HEK293 (cell line): Measurements from ENCODE around the gene ACCSL.

Source experiments
- CTCF ChIP-seq: fragments of 450-650 bp; formaldehyde crosslinking; IDR thresholded peaks from 2 replicates; pipeline ENCODE4 v1.5.1; 2016; ENCODE audit warnings: missing biosample characterization, missing genetic modification characterization
- MZF1 ChIP-seq: fragments of 450-650 bp; formaldehyde crosslinking; IDR thresholded peaks from 2 replicates; pipeline ENCODE4 v1.5.1; 2017; ENCODE audit warnings: missing biosample characterization, missing genetic modification characterization, borderline replicate concordance
- TCF7L2 ChIP-seq: IDR thresholded peaks from 2 replicates; pipeline ENCODE4 v1.6.1; 2011; ENCODE audit warnings: low read depth, mild to moderate bottlenecking, inconsistent platforms, low read length, moderate library complexity, borderline replicate concordance
- ZBTB1 ChIP-seq: fragments of 450-650 bp; formaldehyde crosslinking; IDR thresholded peaks from 2 replicates; pipeline ENCODE4 v1.5.1; 2016; ENCODE audit warnings: missing biosample characterization, missing genetic modification characterization
- ZNF112 ChIP-seq: fragments of 450-650 bp; formaldehyde crosslinking; IDR thresholded peaks from 2 replicates; pipeline ENCODE4 v1.5.0; 2017; ENCODE audit warnings: missing biosample characterization, missing genetic modification characterization
- ZNF146 ChIP-seq: fragments of 450-650 bp; formaldehyde crosslinking; IDR thresholded peaks from 2 replicates; pipeline ENCODE4 v1.5.1; 2016; ENCODE audit warnings: missing biosample characterization, missing genetic modification characterization
- ZNF398 ChIP-seq: fragments of 450-650 bp; formaldehyde crosslinking; IDR thresholded peaks from 2 replicates; pipeline ENCODE4 v1.5.1; 2017; ENCODE audit warnings: missing biosample characterization, missing genetic modification characterization
- ZNF549 ChIP-seq: fragments of 450-650 bp; IDR thresholded peaks from 2 replicates; pipeline ENCODE4 v1.5.1; 2018; ENCODE audit warnings: missing biosample characterization, missing genetic modification characterization, mild to moderate bottlenecking, inconsistent platforms, moderate library complexity
- ZNF670 ChIP-seq: fragments of 450-650 bp; formaldehyde crosslinking; IDR thresholded peaks from 2 replicates; pipeline ENCODE4 v1.5.1; 2016; ENCODE audit warnings: missing biosample characterization, missing genetic modification characterization, low read depth
- ZNF837 ChIP-seq: fragments of 450-650 bp; formaldehyde crosslinking; IDR thresholded peaks from 2 replicates; pipeline ENCODE4 v1.5.1; 2016; ENCODE audit warnings: missing biosample characterization, missing genetic modification characterization
- TF ChIP-seq, protein P1 (sequence below): fragments of 450-650 bp; formaldehyde crosslinking; conservative IDR thresholded peaks from 2 replicates; pipeline ENCODE4 v1.5.1; 2016; ENCODE audit warnings: low read depth, missing biosample characterization, missing genetic modification characterization

GRCh38 chr11:44028816-44029506, 18.8 kb upstream of the ACCSL start:
- TF ChIP-seq CTCF (no peak), ZNF112 (tag by site-specific recombination) (no peak), ZNF146 (no peak), MZF1 (tag by site-specific recombination) (no peak), ZNF549 (tag by site-specific recombination) (no peak), ZBTB1 (tag by site-specific recombination) (no peak), TCF7L2 (no peak), ZNF837 (tag by site-specific recombination) (no peak), ZNF398 (no peak), ZNF670 (no peak)
- TF ChIP-seq, protein P1, sequence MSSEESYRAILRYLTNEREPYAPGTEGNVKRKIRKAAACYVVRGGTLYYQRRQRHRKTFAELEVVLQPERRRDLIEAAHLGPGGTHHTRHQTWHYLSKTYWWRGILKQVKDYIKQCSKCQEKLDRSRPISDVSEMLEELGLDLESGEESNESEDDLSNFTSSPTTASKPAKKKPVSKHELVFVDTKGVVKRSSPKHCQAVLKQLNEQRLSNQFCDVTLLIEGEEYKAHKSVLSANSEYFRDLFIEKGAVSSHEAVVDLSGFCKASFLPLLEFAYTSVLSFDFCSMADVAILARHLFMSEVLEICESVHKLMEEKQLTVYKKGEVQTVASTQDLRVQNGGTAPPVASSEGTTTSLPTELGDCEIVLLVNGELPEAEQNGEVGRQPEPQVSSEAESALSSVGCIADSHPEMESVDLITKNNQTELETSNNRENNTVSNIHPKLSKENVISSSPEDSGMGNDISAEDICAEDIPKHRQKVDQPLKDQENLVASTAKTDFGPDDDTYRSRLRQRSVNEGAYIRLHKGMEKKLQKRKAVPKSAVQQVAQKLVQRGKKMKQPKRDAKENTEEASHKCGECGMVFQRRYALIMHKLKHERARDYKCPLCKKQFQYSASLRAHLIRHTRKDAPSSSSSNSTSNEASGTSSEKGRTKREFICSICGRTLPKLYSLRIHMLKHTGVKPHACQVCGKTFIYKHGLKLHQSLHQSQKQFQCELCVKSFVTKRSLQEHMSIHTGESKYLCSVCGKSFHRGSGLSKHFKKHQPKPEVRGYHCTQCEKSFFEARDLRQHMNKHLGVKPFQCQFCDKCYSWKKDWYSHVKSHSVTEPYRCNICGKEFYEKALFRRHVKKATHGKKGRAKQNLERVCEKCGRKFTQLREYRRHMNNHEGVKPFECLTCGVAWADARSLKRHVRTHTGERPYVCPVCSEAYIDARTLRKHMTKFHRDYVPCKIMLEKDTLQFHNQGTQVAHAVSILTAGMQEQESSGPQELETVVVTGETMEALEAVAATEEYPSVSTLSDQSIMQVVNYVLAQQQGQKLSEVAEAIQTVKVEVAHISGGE: no peak
